ENCODE measurements around the gene TSHZ2.

DNA sequence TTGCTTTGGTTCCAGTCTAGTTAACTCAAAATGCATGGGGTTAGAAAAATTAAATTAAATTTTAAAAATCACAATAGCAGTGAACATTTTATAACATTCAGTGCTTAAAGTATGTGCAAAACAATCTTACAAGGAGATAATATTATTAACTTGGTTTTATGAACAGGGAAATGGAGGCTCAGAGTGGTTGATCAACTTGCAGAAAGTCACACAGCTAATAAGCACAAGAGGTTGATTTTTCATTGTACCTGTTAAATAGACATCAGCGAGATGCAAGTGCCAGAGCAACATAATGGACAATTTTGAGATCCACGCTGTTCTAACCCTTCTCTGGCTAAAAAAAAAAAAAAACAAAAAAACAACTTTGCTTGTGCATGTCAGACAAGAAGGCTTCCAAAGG, 219.8 kb downstream of the TSHZ2 start:
- TF ChIP-seq, protein P1, sequence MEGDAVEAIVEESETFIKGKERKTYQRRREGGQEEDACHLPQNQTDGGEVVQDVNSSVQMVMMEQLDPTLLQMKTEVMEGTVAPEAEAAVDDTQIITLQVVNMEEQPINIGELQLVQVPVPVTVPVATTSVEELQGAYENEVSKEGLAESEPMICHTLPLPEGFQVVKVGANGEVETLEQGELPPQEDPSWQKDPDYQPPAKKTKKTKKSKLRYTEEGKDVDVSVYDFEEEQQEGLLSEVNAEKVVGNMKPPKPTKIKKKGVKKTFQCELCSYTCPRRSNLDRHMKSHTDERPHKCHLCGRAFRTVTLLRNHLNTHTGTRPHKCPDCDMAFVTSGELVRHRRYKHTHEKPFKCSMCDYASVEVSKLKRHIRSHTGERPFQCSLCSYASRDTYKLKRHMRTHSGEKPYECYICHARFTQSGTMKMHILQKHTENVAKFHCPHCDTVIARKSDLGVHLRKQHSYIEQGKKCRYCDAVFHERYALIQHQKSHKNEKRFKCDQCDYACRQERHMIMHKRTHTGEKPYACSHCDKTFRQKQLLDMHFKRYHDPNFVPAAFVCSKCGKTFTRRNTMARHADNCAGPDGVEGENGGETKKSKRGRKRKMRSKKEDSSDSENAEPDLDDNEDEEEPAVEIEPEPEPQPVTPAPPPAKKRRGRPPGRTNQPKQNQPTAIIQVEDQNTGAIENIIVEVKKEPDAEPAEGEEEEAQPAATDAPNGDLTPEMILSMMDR (IDR thresholded peaks at IDR 0.05 in 4 of 5, conservative IDR thresholded peaks at IDR 0.05 in 1 of 5) = no peak
- TF ChIP-seq POLR2A (IDR thresholded peaks at IDR 0.05) = no peak
